Cardiac fibroblast (primary cell): ENCODE results near the gene GGNBP2.

Experiments
- DNase-seq, 2 donors: peaks; one replicate each; pipeline versions ENCODE4 v3.0.0 to v3.0.0-alpha.2; 2010; ENCODE audit warnings: low read depth in 2 of 2
- H3K4me3 ChIP-seq, 2 donors: replicated peaks in 1 of 2; 1 replicate in 1 of 2; 2 replicates in 1 of 2; pipeline ENCODE4 v1.5.1; 2011; ENCODE audit warnings: low read depth in 2 of 2, low read length in 2 of 2, mild to moderate bottlenecking in 2 of 2, moderate library complexity in 1 of 2
- CTCF ChIP-seq: IDR thresholded peaks from one replicate; pipeline ENCODE4 v1.5.1; 2011; ENCODE audit warnings: low read depth, mild to moderate bottlenecking, low read length, inconsistent platforms

The GGNBP2 gene

GRCh38 chr17:36625188-36625587 is 80.5 kb downstream of the GGNBP2 start:
- no peak for DNase-seq
- H3K4me3 ChIP-seq, result no peak overlapping the region
- TF ChIP-seq CTCF, result no peak

- no peak for TF ChIP-seq CTCF
- DNase-seq, result no peak
- no peak overlapping the region for H3K4me3 ChIP-seq
These were observed 82.4 kb downstream of the GGNBP2 start for GRCh38 chr17:36627101-36627500.

GRCh38 chr17:36628576-36628975 is 83.9 kb downstream of the GGNBP2 start:
- no peak for TF ChIP-seq CTCF
- H3K4me3 ChIP-seq, result no peak overlapping the region
- DNase-seq, result no peak

GRCh38 chr17:36629252-36629847 is 84.6 kb downstream of the GGNBP2 start:
- DNase-seq, result peak; percentile 74 to 75
- peak; percentile 99 for TF ChIP-seq CTCF
- H3K4me3 ChIP-seq, result no peak overlapping the region

GRCh38 chr17:36629970-36630502 is 85.3 kb downstream of the GGNBP2 start:
- DNase-seq, result no peak
- no peak overlapping the region for H3K4me3 ChIP-seq
- no peak for TF ChIP-seq CTCF

- H3K4me3 ChIP-seq, result no peak overlapping the region
- no peak for DNase-seq
- TF ChIP-seq CTCF, result no peak
These were observed 86.3 kb downstream of the GGNBP2 start for GRCh38 chr17:36631022-36631421.
